K562 (cell line): ENCODE data around the gene RASGRP4. TPM values are rescaled to one million over a fixed set of nuclear protein-coding genes. Genes with fewer than 3 reads are reported as not detected.
A peak's percentile ranks its signal among the peaks of the same experiment; 100 is the strongest.

Experiments
- ARID1B ChIP-seq: fragments of 450-650 bp; IDR thresholded peaks from 2 replicates; pipeline ENCODE4 v1.6.1; 2016; ENCODE audit warnings: antibody characterized with exemption, mild to moderate bottlenecking, inconsistent platforms
- ATF3 ChIP-seq, 2 experiments: fragments of 450-650 bp in 1 of 2; sonication (generic) in 1 of 2; formaldehyde crosslinking in 1 of 2; IDR thresholded peaks in 1 of 2; conservative IDR thresholded peaks in 1 of 2; 2 replicates each; pipeline versions ENCODE4 v1.6.1 to v1.8.1; 2016 to 2023; ENCODE audit warnings: mild to moderate bottlenecking in 2 of 2, moderate library complexity in 2 of 2, inconsistent platforms in 1 of 2, missing genetic modification reagents in 1 of 2
- GABPB1 ChIP-seq: sonication (generic); formaldehyde crosslinking; IDR thresholded peaks from 2 replicates; pipeline ENCODE4 v1.8.0; 2022; ENCODE audit warnings: mild to moderate bottlenecking, missing genetic modification reagents
- GTF2A2 ChIP-seq: IDR thresholded peaks from 2 replicates; pipeline ENCODE4 v1.6.1; 2016; ENCODE audit warnings: mild to moderate bottlenecking, missing genetic modification characterization, missing compliant biosample characterization
- HMG20A ChIP-seq: fragments of 450-650 bp; formaldehyde crosslinking; conservative IDR thresholded peaks from 2 replicates; pipeline ENCODE4 v1.4.0; 2020; ENCODE audit warnings: mild to moderate bottlenecking, mixed read lengths
- HNRNPL ChIP-seq: fragments of 200-400 bp; formaldehyde crosslinking; IDR thresholded peaks from 2 replicates; pipeline ENCODE4 v1.6.1; 2017; ENCODE audit warnings: low read depth, mild to moderate bottlenecking, low read length
- PML ChIP-seq: IDR thresholded peaks from 2 replicates; pipeline ENCODE4 v1.6.1; 2012; ENCODE audit warnings: low read length, inconsistent platforms
- RBM22 ChIP-seq: fragments of 200-400 bp; formaldehyde crosslinking; IDR thresholded peaks from 2 replicates; pipeline ENCODE4 v1.6.1; 2018; ENCODE audit warnings: low read length, low read depth; ENCODE audit not compliant: poor library complexity, severe bottlenecking
- ZNF324 ChIP-seq: fragments of 250-450 bp; sonication (Bioruptor Pico); IDR thresholded peaks from 2 replicates; pipeline ENCODE4 v1.4.0; 2020; ENCODE audit warnings: mild to moderate bottlenecking
- polyA plus RNA-seq, 8 experiments: library from polyadenylated mRNA; depleted of rRNA in 4 of 8; stranded (reverse) in 5 of 8; unstranded in 3 of 8; fragments of >200 nt; fragmentation: Nextera tagmentation in 2 of 8; fragmentation: Illumina TruSeq in 1 of 8; extraction: Ambion mirVana in 2 of 8; extraction: Trizol in 1 of 8; gene quantifications; 2 replicates each; pipeline versions ENCODE4 v1.2.1 to v1.2.3, GENCODE V29; 2011 to 2014; ENCODE audit warnings: inconsistent platforms in 1 of 8, missing spikeins in 1 of 8
- total RNA-seq, 7 experiments: library from RNA; depleted of rRNA in 6 of 7; stranded (reverse); fragments of >200 nt in 6 of 7; fragmentation: Illumina TruSeq in 2 of 7; extraction: Trizol in 2 of 7; gene quantifications; 2 replicates each; pipeline versions ENCODE4 v1.2.1 to v1.2.3, GENCODE V29; 2011 to 2021; ENCODE audit warnings: low replicate concordance in 1 of 7
- TF ChIP-seq, protein P1 (sequence below): fragments of 450-650 bp; formaldehyde crosslinking; IDR thresholded peaks from 2 replicates; pipeline ENCODE4 v1.4.0; 2020; ENCODE audit warnings: mild to moderate bottlenecking, moderate library complexity

RASGRP4 gene
- total and polyA plus RNA-seq, 9 of the 15 experiments (the other 6 are each of a cell fraction or from before 2014, with no cell fraction given), result 0.39 to 4.6 (median 3.8) TPM

GRCh38 chr19:38386300-38386970 is 39.6 kb downstream of the RASGRP4 start (continued):
- TF ChIP-seq, protein P1, sequence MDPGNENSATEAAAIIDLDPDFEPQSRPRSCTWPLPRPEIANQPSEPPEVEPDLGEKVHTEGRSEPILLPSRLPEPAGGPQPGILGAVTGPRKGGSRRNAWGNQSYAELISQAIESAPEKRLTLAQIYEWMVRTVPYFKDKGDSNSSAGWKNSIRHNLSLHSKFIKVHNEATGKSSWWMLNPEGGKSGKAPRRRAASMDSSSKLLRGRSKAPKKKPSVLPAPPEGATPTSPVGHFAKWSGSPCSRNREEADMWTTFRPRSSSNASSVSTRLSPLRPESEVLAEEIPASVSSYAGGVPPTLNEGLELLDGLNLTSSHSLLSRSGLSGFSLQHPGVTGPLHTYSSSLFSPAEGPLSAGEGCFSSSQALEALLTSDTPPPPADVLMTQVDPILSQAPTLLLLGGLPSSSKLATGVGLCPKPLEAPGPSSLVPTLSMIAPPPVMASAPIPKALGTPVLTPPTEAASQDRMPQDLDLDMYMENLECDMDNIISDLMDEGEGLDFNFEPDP (CRISPR knock-in tag), result no peak
- TF ChIP-seq HNRNPL (0 out of 2 replicates have a peak, but pooled peaks have one; percentile 56), ZNF324 (no peak), GTF2A2 (tag) (no peak), RBM22 (peak; percentile 27), GABPB1 (no peak), ARID1B (no peak), HMG20A (no peak), ATF3 (IDR thresholded peaks at IDR 0.05) (peak; percentile 39; the same call in 1 of the 2 replicates), ATF3 (CRISPR knock-in tag; conservative IDR thresholded peaks at IDR 0.05) (no peak), PML (no peak)
